Prostate gland (tissue), 2 donors: Measurements from ENCODE around the gene PDE2A. TPM values are rescaled to one million over a fixed set of nuclear protein-coding genes. Genes with fewer than 3 reads are reported as not detected.

Source experiments
- DNase-seq: peaks from one replicate; pipeline ENCODE4 v3.0.0-alpha.2; 2019; ENCODE audit warnings: low spot score
- H3K27ac ChIP-seq, 2 donors: fragments of 200-600 bp; sonication (generic); 2 replicates each; pipeline ENCODE4 v1.5.1; 2017 to 2019
- H3K27me3 ChIP-seq: fragments of 200-600 bp; sonication (generic); replicated peaks from 2 replicates; pipeline ENCODE4 v1.5.1; 2019; ENCODE audit not compliant: insufficient read depth
- H3K36me3 ChIP-seq, 2 donors: fragments of 200-600 bp; sonication (generic); 1 replicate in 1 of 2; 2 replicates in 1 of 2; pipeline versions ENCODE4 v1.5.1 to v1.8.1; 2017 to 2019
- H3K4me1 ChIP-seq: fragments of 200-600 bp; sonication (generic); replicated peaks from 2 replicates; pipeline ENCODE4 v1.5.1; 2019
- H3K4me3 ChIP-seq, 2 donors: fragments of 200-600 bp; sonication (generic); 2 replicates each; pipeline ENCODE4 v1.5.1; 2017 to 2019
- H3K9me3 ChIP-seq: fragments of 200-600 bp; sonication (generic); 2 replicates; pipeline ENCODE4 v1.5.1; 2017
- POLR2A ChIP-seq: fragments of 450-650 bp; IDR thresholded peaks from one replicate; pipeline ENCODE4 v1.6.1; 2016; ENCODE audit warnings: antibody characterized with exemption, mild to moderate bottlenecking
- POLR2AphosphoS5 ChIP-seq: sonication (generic); formaldehyde crosslinking; IDR thresholded peaks from one replicate; pipeline ENCODE4 v1.6.1; 2017; ENCODE audit warnings: antibody characterized with exemption
- WGBS: methylation state at CpG from one replicate; pipeline ENCODE4 v1.1.5; 2018; 5-methylcytosine and 5-hydroxymethylcytosine counted together
- intact Hi-C: fragments of 100-400 bp; cut with DNase I; formaldehyde crosslinking; loops from one replicate; pipeline ENCODE4 v1.14.2; 2022
- total RNA-seq, 2 donors: library from RNA; depleted of rRNA; stranded (reverse); fragments of >200 nt; gene quantifications; one replicate each; pipeline ENCODE4 v1.1.0, GENCODE V29; 2016
- TF ChIP-seq, protein P1 (sequence below), 4 experiments: fragments of 200-600 bp in 2 of 4; fragments of 450-650 bp in 2 of 4; sonication (generic) in 2 of 4; IDR thresholded peaks; 1 replicate in 3 of 4; 2 replicates in 1 of 4; pipeline ENCODE4 v1.5.1; 2016 to 2019; ENCODE audit warnings: antibody characterized with exemption in 4 of 4, mild to moderate bottlenecking in 2 of 4, moderate library complexity in 2 of 4

The PDE2A gene
- total RNA-seq, 2 donors from 2014 or later = 24.2 to 47.7 TPM

DNA sequence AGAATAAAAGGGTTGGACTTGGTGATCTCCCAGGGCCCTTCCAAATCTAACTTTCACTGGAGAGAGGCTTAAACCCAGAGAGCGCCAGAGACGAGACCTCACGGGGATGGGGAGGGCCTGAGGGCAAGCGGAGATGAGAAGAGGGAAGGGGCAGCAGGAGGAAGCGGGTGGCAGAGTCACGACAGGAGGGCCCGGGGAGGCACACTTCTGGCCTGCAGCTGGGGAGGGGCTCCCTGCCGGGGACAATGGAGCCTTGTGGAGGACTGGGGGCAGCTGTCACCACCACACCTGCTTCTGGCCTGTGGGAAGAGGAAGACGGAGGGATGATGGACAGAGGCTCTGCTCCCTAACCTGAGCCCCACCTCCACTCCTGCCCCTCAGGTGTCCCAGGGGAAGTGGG lies 40.2 kb downstream of the PDE2A start:
- Histone ChIP-seq H3K9me3 (no peaks in the 10 kb centered on the region), H3K27me3 (no peaks in the 10 kb centered on the region), H3K4me3 (no peak overlapping the region), H3K36me3 (no peaks in the 10 kb centered on the region), H3K27ac (no peak overlapping the region), H3K4me1 (no peaks in the 10 kb centered on the region)
- intact Hi-C loops = no loop called here
- TF ChIP-seq POLR2AphosphoS5 = no peak
- TF ChIP-seq POLR2A = no peak
- TF ChIP-seq, protein P1, sequence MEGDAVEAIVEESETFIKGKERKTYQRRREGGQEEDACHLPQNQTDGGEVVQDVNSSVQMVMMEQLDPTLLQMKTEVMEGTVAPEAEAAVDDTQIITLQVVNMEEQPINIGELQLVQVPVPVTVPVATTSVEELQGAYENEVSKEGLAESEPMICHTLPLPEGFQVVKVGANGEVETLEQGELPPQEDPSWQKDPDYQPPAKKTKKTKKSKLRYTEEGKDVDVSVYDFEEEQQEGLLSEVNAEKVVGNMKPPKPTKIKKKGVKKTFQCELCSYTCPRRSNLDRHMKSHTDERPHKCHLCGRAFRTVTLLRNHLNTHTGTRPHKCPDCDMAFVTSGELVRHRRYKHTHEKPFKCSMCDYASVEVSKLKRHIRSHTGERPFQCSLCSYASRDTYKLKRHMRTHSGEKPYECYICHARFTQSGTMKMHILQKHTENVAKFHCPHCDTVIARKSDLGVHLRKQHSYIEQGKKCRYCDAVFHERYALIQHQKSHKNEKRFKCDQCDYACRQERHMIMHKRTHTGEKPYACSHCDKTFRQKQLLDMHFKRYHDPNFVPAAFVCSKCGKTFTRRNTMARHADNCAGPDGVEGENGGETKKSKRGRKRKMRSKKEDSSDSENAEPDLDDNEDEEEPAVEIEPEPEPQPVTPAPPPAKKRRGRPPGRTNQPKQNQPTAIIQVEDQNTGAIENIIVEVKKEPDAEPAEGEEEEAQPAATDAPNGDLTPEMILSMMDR (IDR thresholded peaks at IDR 0.05) = no peak
- WGBS = 84% methylated on average over 9 of the region's 9 CpGs
- no peak for DNase-seq

DNA sequence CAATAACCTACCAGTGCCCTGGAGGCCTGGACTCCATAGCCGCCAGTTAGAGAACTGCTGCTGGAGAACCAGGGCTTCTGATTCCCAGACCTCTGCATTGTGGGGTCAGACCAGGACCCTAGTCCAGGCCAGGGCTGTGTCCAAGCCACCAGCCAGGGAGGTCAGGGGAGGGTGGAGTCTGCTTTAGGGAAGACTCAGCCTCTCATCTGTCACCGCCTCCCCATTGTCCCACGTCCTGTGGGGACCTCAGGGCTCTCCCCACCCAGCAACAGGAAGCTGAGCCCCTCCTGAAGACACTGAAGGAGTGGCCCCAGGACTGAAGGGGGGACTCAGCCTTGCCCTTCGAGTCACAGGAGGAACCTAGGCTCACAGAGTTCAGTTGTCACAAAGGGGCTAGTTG lies 41.2 kb downstream of the PDE2A start:
- no peaks in the 10 kb centered on the region for H3K4me1 ChIP-seq
- TF ChIP-seq POLR2A (no peak), POLR2AphosphoS5 (no peak)
- TF ChIP-seq, protein P1 (IDR thresholded peaks at IDR 0.05) = no peak
- DNase-seq = no peak
- no peak overlapping the region for H3K4me3 ChIP-seq
- intact Hi-C loops = no loop called here
- H3K27ac ChIP-seq = no peak overlapping the region
- no peaks in the 10 kb centered on the region for H3K9me3 ChIP-seq
- WGBS = 92% methylated on average over 4 of the region's 4 CpGs
- no peaks in the 10 kb centered on the region for H3K36me3 ChIP-seq
- no peaks in the 10 kb centered on the region for H3K27me3 ChIP-seq

DNA sequence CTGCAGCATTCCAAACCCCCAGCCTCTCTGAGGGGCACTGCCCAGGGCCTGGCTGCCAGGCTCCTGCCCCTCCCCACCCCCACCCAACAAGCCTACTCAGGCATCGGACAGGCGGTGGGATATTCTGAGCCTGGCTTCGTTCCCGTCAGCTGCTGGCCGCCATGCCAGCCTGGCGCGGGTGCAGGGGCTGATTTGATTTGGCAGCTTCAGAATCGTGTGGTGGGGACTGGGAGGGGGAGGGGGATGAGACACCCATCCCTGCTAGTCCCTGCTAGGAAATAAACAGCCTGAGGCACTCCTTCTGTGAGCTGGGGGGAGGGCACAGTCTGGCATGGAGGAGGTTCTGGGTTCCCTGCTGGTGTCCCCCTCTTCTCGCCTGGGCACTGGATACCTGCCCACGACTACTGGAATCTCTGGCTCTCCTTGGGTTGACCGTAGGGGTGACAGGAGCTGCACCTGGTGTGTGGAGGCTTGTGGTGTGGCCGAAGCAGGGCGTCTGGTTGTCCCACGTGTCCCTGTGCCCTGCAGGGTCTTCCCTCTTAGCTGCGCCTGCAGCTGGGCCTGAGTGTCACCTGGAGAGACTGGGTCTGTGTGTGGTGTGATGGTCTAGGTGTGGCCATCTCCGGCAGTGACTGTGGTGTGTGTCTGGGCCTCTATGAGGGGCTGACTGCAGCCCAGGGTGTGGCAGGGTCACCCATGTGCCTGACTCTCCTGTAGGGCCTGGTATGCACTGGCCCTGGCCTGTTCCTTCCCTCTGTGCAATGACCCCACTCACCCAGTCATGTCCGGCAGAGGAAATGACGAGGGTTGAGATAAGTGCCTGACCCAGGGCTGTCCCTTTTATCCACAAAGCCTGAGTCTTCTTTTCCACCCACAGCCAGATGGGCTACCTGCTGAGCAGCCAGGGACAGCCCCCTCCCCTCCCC lies 42.2 kb downstream of the PDE2A start:
- H3K36me3 ChIP-seq = no peaks in the 10 kb centered on the region
- H3K4me1 ChIP-seq = no peaks in the 10 kb centered on the region
- DNase-seq = no peak
- no peaks in the 10 kb centered on the region for H3K9me3 ChIP-seq
- H3K27me3 ChIP-seq = no peaks in the 10 kb centered on the region
- H3K27ac ChIP-seq = no peak overlapping the region
- 50% methylated on average over 15 of the region's 18 CpGs for whole genome bisulfite sequencing
- TF ChIP-seq, protein P1 (IDR thresholded peaks at IDR 0.05) = no peak
- TF ChIP-seq POLR2A = no peak
- no peak for TF ChIP-seq POLR2AphosphoS5
- H3K4me3 ChIP-seq = no peak overlapping the region
- intact Hi-C loops = no loop called here

DNA sequence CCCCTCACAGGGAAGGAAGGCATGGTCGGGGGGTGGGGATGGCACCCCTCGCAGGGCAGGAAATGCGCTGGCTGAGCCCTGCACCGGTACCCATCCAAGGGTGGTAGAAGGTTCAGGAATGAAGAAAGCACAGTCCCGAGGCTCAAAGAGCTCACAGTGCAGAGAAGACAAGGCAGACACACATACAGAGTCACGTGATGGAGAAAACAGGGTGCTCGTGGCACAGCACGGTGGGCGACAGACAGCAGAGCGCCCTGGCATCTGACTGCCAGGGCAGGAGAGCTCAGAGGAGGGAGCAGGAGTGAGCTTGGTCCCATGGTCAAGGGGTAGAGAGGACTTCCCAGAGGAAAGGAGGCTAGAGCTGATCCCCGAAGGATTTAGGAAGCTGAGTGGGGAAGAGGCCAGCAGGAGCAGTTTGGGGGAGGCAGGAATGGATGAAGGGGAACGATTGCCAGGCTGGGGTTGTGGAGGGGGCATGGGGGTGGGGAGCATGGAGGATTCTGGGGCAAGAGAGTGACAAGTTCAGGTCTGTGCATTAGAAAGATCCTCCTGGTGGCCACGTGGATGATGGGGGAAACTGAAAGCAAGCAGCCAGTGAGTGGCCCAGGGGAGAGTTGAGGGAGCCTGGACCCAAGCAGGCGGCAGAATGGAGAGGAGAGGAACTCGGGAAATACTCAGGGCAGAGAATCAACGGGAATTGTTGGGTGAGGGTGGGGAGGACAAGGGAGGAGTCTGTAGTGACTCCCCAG lies 43.9 kb downstream of the PDE2A start:
- TF ChIP-seq, protein P1 (IDR thresholded peaks at IDR 0.05) = no peak
- TF ChIP-seq POLR2AphosphoS5 (no peak), POLR2A (no peak)
- H3K9me3 ChIP-seq = no peaks in the 10 kb centered on the region
- 70% methylated on average over 16 of the region's 16 CpGs for WGBS
- H3K4me3 ChIP-seq = no peak overlapping the region
- peaks cover 11% of the 10 kb centered on the region for H3K4me1 ChIP-seq
- no peak for DNase-seq
- intact Hi-C loops = no loop called here
- H3K27me3 ChIP-seq = no peaks in the 10 kb centered on the region
- no peak overlapping the region for H3K27ac ChIP-seq
- H3K36me3 ChIP-seq = no peaks in the 10 kb centered on the region
